Gastrocnemius medialis (tissue), 4 donors: Measurements from ENCODE around the gene SFXN5. TPM values are rescaled to one million over a fixed set of nuclear protein-coding genes. Genes with fewer than 3 reads are reported as not detected.
A peak's percentile ranks its signal among the peaks of the same experiment; 100 is the strongest.

ENCODE experiments used
- ATAC-seq, 2 donors: fragments of 150-250 bp; one replicate each; pipeline ENCODE4 v1.9.1; 2016
- DNase-seq, 2 donors: peaks; one replicate each; pipeline ENCODE4 v3.0.0-alpha.2; 2019
- H3K27ac ChIP-seq, 4 donors: fragments of 200-600 bp; sonication (generic); 1 replicate in 1 of 4; 2 replicates in 3 of 4; pipeline ENCODE4 v1.5.1; 2016 to 2018; ENCODE audit warnings: mild to moderate bottlenecking in 2 of 4, moderate library complexity in 1 of 4
- H3K27me3 ChIP-seq, 3 donors: fragments of 200-600 bp; sonication (generic) in 2 of 3; 1 replicate in 1 of 3; 2 replicates in 2 of 3; pipeline versions ENCODE4 v1.5.1 to v1.6.0; 2016 to 2019; ENCODE audit warnings: mild to moderate bottlenecking in 1 of 3, moderate library complexity in 1 of 3
- H3K36me3 ChIP-seq, 2 donors: fragments of 200-600 bp; sonication (generic) in 1 of 2; one replicate each; pipeline ENCODE4 v1.5.1; 2017 to 2018
- H3K4me1 ChIP-seq, 2 donors: fragments of 200-600 bp; sonication (generic) in 1 of 2; one replicate each; pipeline ENCODE4 v1.5.1; 2016 to 2017; ENCODE audit warnings: mild to moderate bottlenecking in 2 of 2
- H3K4me3 ChIP-seq, 4 donors: fragments of 200-600 bp; sonication (generic) in 3 of 4; 1 replicate in 1 of 4; 2 replicates in 3 of 4; pipeline ENCODE4 v1.5.1; 2016 to 2019; ENCODE audit warnings: mild to moderate bottlenecking in 2 of 4
- H3K9me3 ChIP-seq, 3 donors: fragments of 200-600 bp; sonication (generic) in 2 of 3; 1 replicate in 1 of 3; 2 replicates in 2 of 3; pipeline ENCODE4 v1.5.1; 2016 to 2019
- POLR2A ChIP-seq, 2 donors: fragments of 450-650 bp; IDR thresholded peaks; one replicate each; pipeline ENCODE4 v1.6.1; 2017; ENCODE audit warnings: antibody characterized with exemption in 2 of 2, mild to moderate bottlenecking in 2 of 2, moderate library complexity in 2 of 2
- in situ Hi-C, 4 donors: fragments of 200-750 bp; cut with MboI; loops; one replicate each; pipeline versions ENCODE4 v1.15.0 to v1.8.0; 2017; ENCODE audit warnings: low sequenced_read_pairs in 4 of 4
- intact Hi-C: fragments of 100-400 bp; cut with DNase I; formaldehyde crosslinking; loops from one replicate; pipeline ENCODE4 v1.15.1; 2023; ENCODE audit warnings: low total_unique reads
- total RNA-seq, 4 donors: library from RNA; depleted of rRNA; stranded (reverse); fragments of >200 nt; gene quantifications; one replicate each; pipeline versions ENCODE4 v1.1.0 to v1.2.3, GENCODE V29; 2016
- TF ChIP-seq, protein P1 (sequence below), 5 experiments: fragments of 450-650 bp in 3 of 5; fragments of 200-600 bp in 2 of 5; sonication (generic) in 2 of 5; IDR thresholded peaks in 4 of 5; conservative IDR thresholded peaks in 1 of 5; 1 replicate in 4 of 5; 2 replicates in 1 of 5; pipeline ENCODE4 v1.5.1; 2016 to 2019; ENCODE audit warnings: antibody characterized with exemption in 5 of 5, mild to moderate bottlenecking in 3 of 5, moderate library complexity in 3 of 5

Gene SFXN5
- total RNA-seq, 4 donors from 2014 or later, result 6.8 to 22.7 (median 9.1) TPM

DNA sequence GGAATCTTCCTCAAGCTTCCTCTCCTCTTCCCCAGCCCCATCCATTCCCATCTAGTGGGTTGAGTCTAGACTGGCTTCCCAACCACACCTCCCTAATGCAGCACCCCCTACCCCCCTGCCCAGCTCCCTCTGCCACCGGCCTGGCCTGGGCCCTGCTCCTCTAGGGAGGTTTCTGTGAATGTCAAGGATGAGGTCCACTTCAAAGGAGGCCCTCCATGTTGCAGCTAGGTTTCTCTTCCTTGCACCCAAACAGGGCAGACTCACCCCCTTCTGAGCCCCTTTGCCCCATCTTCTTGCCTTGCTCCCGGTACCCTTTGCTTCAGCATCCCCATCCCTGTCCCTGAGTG is 135.9 kb downstream of the SFXN5 start:
- TF ChIP-seq POLR2A (IDR thresholded peaks at IDR 0.05), result no peak
- TF ChIP-seq, protein P1, sequence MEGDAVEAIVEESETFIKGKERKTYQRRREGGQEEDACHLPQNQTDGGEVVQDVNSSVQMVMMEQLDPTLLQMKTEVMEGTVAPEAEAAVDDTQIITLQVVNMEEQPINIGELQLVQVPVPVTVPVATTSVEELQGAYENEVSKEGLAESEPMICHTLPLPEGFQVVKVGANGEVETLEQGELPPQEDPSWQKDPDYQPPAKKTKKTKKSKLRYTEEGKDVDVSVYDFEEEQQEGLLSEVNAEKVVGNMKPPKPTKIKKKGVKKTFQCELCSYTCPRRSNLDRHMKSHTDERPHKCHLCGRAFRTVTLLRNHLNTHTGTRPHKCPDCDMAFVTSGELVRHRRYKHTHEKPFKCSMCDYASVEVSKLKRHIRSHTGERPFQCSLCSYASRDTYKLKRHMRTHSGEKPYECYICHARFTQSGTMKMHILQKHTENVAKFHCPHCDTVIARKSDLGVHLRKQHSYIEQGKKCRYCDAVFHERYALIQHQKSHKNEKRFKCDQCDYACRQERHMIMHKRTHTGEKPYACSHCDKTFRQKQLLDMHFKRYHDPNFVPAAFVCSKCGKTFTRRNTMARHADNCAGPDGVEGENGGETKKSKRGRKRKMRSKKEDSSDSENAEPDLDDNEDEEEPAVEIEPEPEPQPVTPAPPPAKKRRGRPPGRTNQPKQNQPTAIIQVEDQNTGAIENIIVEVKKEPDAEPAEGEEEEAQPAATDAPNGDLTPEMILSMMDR (IDR thresholded peaks at IDR 0.05 in 4 of 5, conservative IDR thresholded peaks at IDR 0.05 in 1 of 5), result no peak
- intact Hi-C loops, result no loop called here
- H3K27ac ChIP-seq, result no peak overlapping the region
- ATAC-seq, result no peak
- peaks cover 0 to 3% (median 0%) of the 10 kb centered on the region in 3 donors for H3K27me3 ChIP-seq
- no peak overlapping the region for H3K4me3 ChIP-seq
- no peak for DNase-seq
- in situ Hi-C loops, result no loop called here
- H3K9me3 ChIP-seq, result no peaks in the 10 kb centered on the region
- no peaks in the 10 kb centered on the region for H3K36me3 ChIP-seq
- no peaks in the 10 kb centered on the region for H3K4me1 ChIP-seq

DNA sequence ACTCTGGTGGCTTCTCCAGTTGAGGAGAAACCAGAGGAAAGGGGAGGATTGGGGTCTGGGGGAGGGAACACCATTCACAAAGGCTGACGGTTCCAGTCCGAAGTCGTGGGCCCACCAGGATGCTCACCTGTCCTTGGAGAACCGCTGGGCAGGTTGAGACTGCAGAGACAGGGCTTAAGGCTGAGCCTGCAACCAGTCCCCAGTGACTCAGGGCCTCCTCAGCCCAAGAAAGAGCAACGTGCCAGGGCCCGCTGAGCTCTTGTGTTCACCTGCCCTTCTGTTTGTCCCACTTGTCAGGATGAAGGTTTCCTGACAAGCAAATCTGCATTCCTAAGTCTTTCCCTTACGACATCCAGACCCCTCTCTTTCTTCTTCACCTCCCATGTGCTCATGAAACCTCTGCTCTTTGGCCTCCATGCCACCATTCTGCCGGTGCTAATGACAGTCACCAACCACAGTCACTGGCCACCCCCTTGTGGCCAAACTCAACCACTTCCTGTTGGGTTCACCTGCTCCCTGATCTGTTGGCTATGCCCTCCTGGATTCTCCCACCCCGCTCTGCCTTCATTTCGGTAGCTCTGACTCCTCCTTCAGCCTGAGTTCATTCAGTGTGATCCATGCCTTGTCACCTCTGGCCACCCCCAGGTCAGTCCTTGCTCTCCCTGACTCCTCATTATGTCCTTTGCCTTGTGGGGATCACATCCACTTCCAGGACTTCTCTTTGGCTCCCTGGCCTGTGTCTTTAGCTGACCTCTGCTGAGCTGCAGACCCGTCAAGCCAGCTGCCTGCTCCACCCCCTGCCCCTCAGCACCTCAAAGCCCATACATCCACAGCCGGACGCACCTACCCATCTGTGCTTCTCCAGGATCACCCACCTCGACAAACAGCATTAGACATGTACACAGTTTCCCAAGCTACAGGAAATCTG is 136.6 kb downstream of the SFXN5 start:
- TF ChIP-seq POLR2A (IDR thresholded peaks at IDR 0.05), result no peak
- TF ChIP-seq, protein P1 (IDR thresholded peaks at IDR 0.05 in 4 of 5, conservative IDR thresholded peaks at IDR 0.05 in 1 of 5), result no peak
- DNase-seq, result no peak
- Histone ChIP-seq H3K27me3 (peaks cover 2 to 3% (median 3%) of the 10 kb centered on the region in 3 donors), H3K9me3 (no peaks in the 10 kb centered on the region), H3K4me3 (no peak overlapping the region), H3K27ac (no peak overlapping the region), H3K4me1 (no peaks in the 10 kb centered on the region), H3K36me3 (no peaks in the 10 kb centered on the region)
- in situ Hi-C loops, result no loop called here
- intact Hi-C loops, result no loop called here
- peak in 1 of 2 donors; percentile 25 for ATAC-seq

GRCh38 chr2:72933646-72934151 is 137.8 kb downstream of the SFXN5 start:
- in situ Hi-C loops, result no loop called here
- intact Hi-C loops, result no loop called here

DNA sequence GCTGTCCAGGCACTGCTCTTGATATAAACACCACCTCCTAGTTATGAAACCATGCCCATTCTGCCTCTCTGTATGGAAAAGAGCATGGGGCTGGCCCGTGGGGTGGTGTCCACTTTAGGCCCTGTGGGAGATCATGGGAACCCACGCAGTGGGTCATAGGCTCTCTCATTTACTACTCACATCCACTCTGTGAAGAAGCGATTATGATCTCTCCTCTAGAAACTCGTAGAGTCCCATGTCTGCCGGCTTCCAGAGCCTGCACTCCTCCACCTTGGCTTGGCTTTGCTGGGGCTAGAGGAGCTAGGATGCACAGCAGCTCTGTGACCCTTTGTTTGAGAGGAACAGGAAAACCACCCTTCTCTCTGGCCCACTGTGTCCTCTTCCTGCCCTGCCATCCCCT is 138.3 kb downstream of the SFXN5 start:
- TF ChIP-seq, protein P1 (IDR thresholded peaks at IDR 0.05 in 4 of 5, conservative IDR thresholded peaks at IDR 0.05 in 1 of 5), result no peak
- TF ChIP-seq POLR2A (IDR thresholded peaks at IDR 0.05), result no peak
- no peak for DNase-seq
- in situ Hi-C loops, result no loop called here
- H3K27ac ChIP-seq, result no peak overlapping the region
- no peaks in the 10 kb centered on the region for H3K4me1 ChIP-seq
- H3K9me3 ChIP-seq, result no peaks in the 10 kb centered on the region
- no peak for ATAC-seq
- intact Hi-C loops, result no loop called here
- no peaks in the 10 kb centered on the region for H3K36me3 ChIP-seq
- no peak overlapping the region for H3K4me3 ChIP-seq
- peaks cover 7 to 15% (median 12%) of the 10 kb centered on the region in 3 donors for H3K27me3 ChIP-seq

More at GRCh38 chr2:72933646-72934151, 137.8 kb downstream of the SFXN5 start:
- Histone ChIP-seq H3K9me3 (no peaks in the 10 kb centered on the region), H3K4me3 (no peak overlapping the region), H3K27ac (no peak overlapping the region), H3K36me3 (no peaks in the 10 kb centered on the region), H3K4me1 (no peaks in the 10 kb centered on the region), H3K27me3 (peaks cover 3 to 12% (median 7%) of the 10 kb centered on the region in 3 donors)
- DNase-seq (no peak), ATAC-seq (no peak)
- TF ChIP-seq POLR2A (IDR thresholded peaks at IDR 0.05), result no peak
- TF ChIP-seq, protein P1 (IDR thresholded peaks at IDR 0.05 in 4 of 5, conservative IDR thresholded peaks at IDR 0.05 in 1 of 5), result no peak
